Endothelial cell of umbilical vein (primary cell): Measurements from ENCODE around the gene TNIK. TPM values are rescaled to one million over a fixed set of nuclear protein-coding genes. Genes with fewer than 3 reads are reported as not detected.

Source experiments
- BruUV-seq: library from RNA; stranded (reverse); fragments of 400-500 nt; replicated peaks from 2 replicates; lab custom pipeline; 2021; lab: Mats Ljungman, UMichigan
- CTCF ChIA-PET: fragments of 300-600, 350-600 bp; sonication (Branson Sonifier 250); formaldehyde crosslinking; loops from one replicate; lab custom pipeline; 2021; ENCODE audit warnings: antibody characterized with exemption, inconsistent platforms; lab: Charles Lee
- POLR2A ChIA-PET: fragments of 300-600, 350-600 bp; sonication (Branson Sonifier 250); formaldehyde crosslinking; loops from one replicate; lab custom pipeline; 2021; ENCODE audit warnings: antibody characterized with exemption, inconsistent platforms; lab: Charles Lee
- DNase-seq: peaks from one replicate; pipeline ENCODE4 v3.0.0-alpha.2; 2011; ENCODE audit warnings: low read depth, low spot score
- FAIRE-seq: peaks from 2 replicates; lab custom pipeline; 2011; peaks lifted over from hg19 to GRCh38; lab: Jason Lieb, UNC
- H2AFZ ChIP-seq: 2 replicates; pipeline ENCODE4 v1.6.0; 2012; ENCODE audit warnings: low read depth, low read length, control low read depth, inconsistent platforms
- H3K27ac ChIP-seq: 2 replicates; pipeline ENCODE4 v1.5.1; 2011; ENCODE audit warnings: low read depth, mild to moderate bottlenecking, control low read depth, low read length, moderate library complexity; ENCODE audit not compliant: insufficient read depth
- H3K27me3 ChIP-seq, 2 experiments: 2 replicates each; pipeline versions ENCODE4 v1.6.0 to v1.6.1; 2011; ENCODE audit warnings: low read length in 2 of 2, mixed read lengths in 1 of 2; ENCODE audit not compliant: control insufficient read depth in 2 of 2, insufficient read depth in 2 of 2
- H3K36me3 ChIP-seq, 2 experiments: 2 replicates in 1 of 2; 3 replicates in 1 of 2; pipeline ENCODE4 v1.5.1; 2011; ENCODE audit warnings: low read length in 2 of 2, mild to moderate bottlenecking in 1 of 2, moderate library complexity in 1 of 2; ENCODE audit not compliant: control insufficient read depth in 2 of 2, insufficient read depth in 2 of 2; ENCODE audit errors: extremely low read depth in 1 of 2
- H3K4me1 ChIP-seq: 3 replicates; pipeline ENCODE4 v1.5.1; 2011; ENCODE audit warnings: mild to moderate bottlenecking, low read length; ENCODE audit not compliant: control insufficient read depth, insufficient read depth; ENCODE audit errors: extremely low read depth
- H3K4me2 ChIP-seq: 2 replicates; pipeline ENCODE4 v1.6.1; 2011; ENCODE audit warnings: low read length, control low read depth, mixed read lengths; ENCODE audit not compliant: insufficient read depth
- H3K4me3 ChIP-seq, 3 experiments: fragments of 200-600 bp in 1 of 3; sonication (generic), shearing (Covaris generic) in 1 of 3; replicated peaks in 1 of 3; 2 replicates each; pipeline ENCODE4 v1.5.1; 2011 to 2016; ENCODE audit warnings: control low read depth in 3 of 3, low read length in 3 of 3, mild to moderate bottlenecking in 2 of 3, inconsistent platforms in 1 of 3, low read depth in 1 of 3, moderate library complexity in 1 of 3; ENCODE audit not compliant: insufficient read depth in 1 of 3
- H3K79me2 ChIP-seq: 2 replicates; pipeline ENCODE4 v1.6.0; 2012; ENCODE audit warnings: low read length, inconsistent platforms; ENCODE audit not compliant: control insufficient read depth, insufficient read depth
- H3K9ac ChIP-seq: replicated peaks from 2 replicates; pipeline ENCODE3; 2011; ENCODE audit warnings: low read length, control low read depth; ENCODE audit not compliant: insufficient read depth; ENCODE audit errors: extremely low read depth
- H3K9me1 ChIP-seq: replicated peaks from 3 replicates; pipeline ENCODE4 v1.6.0; 2011; ENCODE audit warnings: mild to moderate bottlenecking, low read length; ENCODE audit not compliant: control insufficient read depth, insufficient read depth; ENCODE audit errors: extremely low read depth
- H3K9me3 ChIP-seq: replicated peaks from 2 replicates; pipeline ENCODE4 v1.5.1; 2012; ENCODE audit warnings: low read length, inconsistent platforms; ENCODE audit not compliant: control insufficient read depth, insufficient read depth
- H4K20me1 ChIP-seq: replicated peaks from 2 replicates; pipeline ENCODE3; 2011; ENCODE audit warnings: mild to moderate bottlenecking, low read length; ENCODE audit not compliant: control insufficient read depth, insufficient read depth; ENCODE audit errors: extremely low read depth
- EZH2 ChIP-seq: IDR thresholded peaks from 2 replicates; pipeline ENCODE4 v1.6.1; 2012; ENCODE audit warnings: borderline replicate concordance, low read depth, mild to moderate bottlenecking, moderate library complexity, low read length, inconsistent platforms; ENCODE audit not compliant: severe bottlenecking
- FOS ChIP-seq: IDR thresholded peaks from 2 replicates; pipeline ENCODE4 v1.6.1; 2011; ENCODE audit warnings: mild to moderate bottlenecking, low read length, moderate library complexity, borderline replicate concordance; ENCODE audit not compliant: insufficient read depth
- GATA2 ChIP-seq: IDR thresholded peaks from 2 replicates; pipeline ENCODE4 v1.7.0; 2011; ENCODE audit warnings: low read depth, mild to moderate bottlenecking, moderate library complexity, mixed read lengths, low read length; ENCODE audit not compliant: insufficient read length, insufficient read depth
- JUN ChIP-seq: IDR thresholded peaks from 2 replicates; pipeline ENCODE4 v1.6.1; 2011; ENCODE audit warnings: borderline replicate concordance, low read depth; ENCODE audit not compliant: insufficient read length, insufficient read depth
- MYC ChIP-seq: IDR thresholded peaks from one replicate; pipeline ENCODE4 v1.6.1; 2011; ENCODE audit warnings: mild to moderate bottlenecking, low read depth, low read length
- POLR2A ChIP-seq: IDR thresholded peaks from 2 replicates; pipeline ENCODE4 v1.6.1; 2012; ENCODE audit warnings: low read depth, mild to moderate bottlenecking, control low read depth, low read length
- POLR2AphosphoS5 ChIP-seq: IDR thresholded peaks from 2 replicates; pipeline ENCODE4 v1.6.1; 2012; ENCODE audit warnings: low read depth, mild to moderate bottlenecking, control low read depth, low read length, moderate library complexity; ENCODE audit not compliant: insufficient read depth
- dilution Hi-C: fragments of 300-500 bp; cut with MboI; formaldehyde crosslinking; loops from one replicate; pipeline ENCODE4 v1.15.0; 2019; ENCODE audit warnings: low sequenced_read_pairs; ENCODE audit not compliant: extremely low pct_ligation_motif_present
- intact Hi-C: fragments of 100-400 bp; cut with micrococcal nuclease; formaldehyde crosslinking; loops from one replicate; pipeline ENCODE4 v1.10.0; 2022
- polyA plus RNA-seq, 4 experiments: library from polyadenylated mRNA; depleted of rRNA in 3 of 4; stranded (reverse) in 3 of 4; unstranded in 1 of 4; fragments of >200 nt; gene quantifications; 2 replicates each; pipeline versions ENCODE4 v1.2.1 to v1.2.3, GENCODE V29; 2011 to 2012; ENCODE audit warnings: missing spikeins in 1 of 4
- total RNA-seq: library from RNA; stranded (reverse); gene quantifications from 2 replicates; pipeline ENCODE4 v1.2.3, GENCODE V29; 2021
- TF ChIP-seq, protein P1 (sequence below), 2 donors: IDR thresholded peaks; 1 replicate in 1 of 2; 2 replicates in 1 of 2; pipeline ENCODE4 v1.5.1; 2011; ENCODE audit warnings: low read length in 2 of 2, mild to moderate bottlenecking in 2 of 2, moderate library complexity in 2 of 2, control low read depth in 1 of 2, inconsistent platforms in 1 of 2, low read depth in 1 of 2; ENCODE audit not compliant: insufficient read depth in 1 of 2; ENCODE audit errors: extremely low read depth in 1 of 2
- TF ChIP-seq, protein P2 (sequence below): IDR thresholded peaks from 2 replicates; pipeline ENCODE4 v1.6.1; 2011; ENCODE audit not compliant: insufficient read depth, insufficient read length

Gene TNIK
- total and polyA plus RNA-seq, 2 donors (not counting 3 experiments of a cell fraction or from before 2014, with no cell fraction given): 10.9 to 39.7 TPM

DNA sequence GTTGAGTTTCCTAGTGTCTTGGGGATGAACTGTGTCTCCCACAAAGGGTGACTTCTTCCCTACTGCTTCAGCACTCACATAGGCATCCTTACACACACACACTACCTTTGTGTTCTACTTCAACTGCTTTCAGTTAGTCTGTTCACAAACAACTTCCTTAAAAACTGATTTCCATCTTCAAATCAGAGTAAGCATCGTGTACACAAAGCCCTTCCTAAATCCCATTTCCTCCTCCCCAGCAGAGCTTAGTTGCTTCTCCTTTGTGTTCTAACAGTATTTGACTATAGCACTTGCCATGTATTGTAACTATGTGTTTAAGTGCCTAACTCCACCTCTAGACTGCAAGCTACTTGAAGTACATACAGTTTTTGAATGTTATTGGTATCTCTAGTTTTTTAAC lies 71.7 kb downstream of the TNIK start:
- dilution Hi-C loops (no loop called here), intact Hi-C loops (no loop called here)
- CTCF ChIA-PET: no interaction called here
- Histone ChIP-seq H3K4me1 (peaks cover 16% of the 10 kb centered on the region), H3K27ac (no peak overlapping the region), H3K27me3 (no peaks in the 10 kb centered on the region), H3K9me3 (no peaks in the 10 kb centered on the region), H3K36me3 (no peaks in the 10 kb centered on the region), H2AFZ (no peak overlapping the region), H3K9me1 (no peaks in the 10 kb centered on the region), H3K4me3 (no peak overlapping the region), H4K20me1 (no peaks in the 10 kb centered on the region), H3K79me2 (peaks cover 27% of the 10 kb centered on the region), H3K4me2 (no peak overlapping the region), H3K9ac (no peak overlapping the region)
- no peak for TF ChIP-seq MYC
- no peak for TF ChIP-seq POLR2AphosphoS5
- no peak for TF ChIP-seq GATA2
- TF ChIP-seq EZH2: no peak
- TF ChIP-seq POLR2A: no peak
- TF ChIP-seq JUN: no peak
- TF ChIP-seq, protein P1, sequence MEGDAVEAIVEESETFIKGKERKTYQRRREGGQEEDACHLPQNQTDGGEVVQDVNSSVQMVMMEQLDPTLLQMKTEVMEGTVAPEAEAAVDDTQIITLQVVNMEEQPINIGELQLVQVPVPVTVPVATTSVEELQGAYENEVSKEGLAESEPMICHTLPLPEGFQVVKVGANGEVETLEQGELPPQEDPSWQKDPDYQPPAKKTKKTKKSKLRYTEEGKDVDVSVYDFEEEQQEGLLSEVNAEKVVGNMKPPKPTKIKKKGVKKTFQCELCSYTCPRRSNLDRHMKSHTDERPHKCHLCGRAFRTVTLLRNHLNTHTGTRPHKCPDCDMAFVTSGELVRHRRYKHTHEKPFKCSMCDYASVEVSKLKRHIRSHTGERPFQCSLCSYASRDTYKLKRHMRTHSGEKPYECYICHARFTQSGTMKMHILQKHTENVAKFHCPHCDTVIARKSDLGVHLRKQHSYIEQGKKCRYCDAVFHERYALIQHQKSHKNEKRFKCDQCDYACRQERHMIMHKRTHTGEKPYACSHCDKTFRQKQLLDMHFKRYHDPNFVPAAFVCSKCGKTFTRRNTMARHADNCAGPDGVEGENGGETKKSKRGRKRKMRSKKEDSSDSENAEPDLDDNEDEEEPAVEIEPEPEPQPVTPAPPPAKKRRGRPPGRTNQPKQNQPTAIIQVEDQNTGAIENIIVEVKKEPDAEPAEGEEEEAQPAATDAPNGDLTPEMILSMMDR (IDR thresholded peaks at IDR 0.05; ENCODE audit: extremely low read depth in 1 of 2, insufficient read depth in 1 of 2, low read depth in 1 of 2, low read length in 2 of 2): no peak
- TF ChIP-seq FOS: no peak
- TF ChIP-seq, protein P2, sequence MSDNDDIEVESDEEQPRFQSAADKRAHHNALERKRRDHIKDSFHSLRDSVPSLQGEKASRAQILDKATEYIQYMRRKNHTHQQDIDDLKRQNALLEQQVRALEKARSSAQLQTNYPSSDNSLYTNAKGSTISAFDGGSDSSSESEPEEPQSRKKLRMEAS: no peak
- FAIRE-seq (no peak), DNase-seq (peak; percentile 31)
- BruUV-seq: no TSS peak
- POLR2A ChIA-PET: no interaction called here
